GM23248 (cell line): ENCODE data around the gene USP9X. TPM values are rescaled to one million over a fixed set of nuclear protein-coding genes. Genes with fewer than 3 reads are reported as not detected.

ENCODE experiments used
- DNase-seq: peaks from one replicate; pipeline ENCODE4 v3.0.0-alpha.2; 2015
- H2AFZ ChIP-seq: fragments of 200-600 bp; sonication (generic); 2 replicates; pipeline ENCODE4 v1.6.1; 2016; ENCODE audit warnings: antibody characterized with exemption
- H3F3A ChIP-seq: fragments of 200-600 bp; sonication (generic); 2 replicates; pipeline ENCODE4 v1.6.1; 2016; ENCODE audit warnings: mild to moderate bottlenecking, antibody characterized with exemption, mixed run types; ENCODE audit not compliant: insufficient read depth
- H3K27ac ChIP-seq: fragments of 200-600 bp; sonication (generic); 2 replicates; pipeline ENCODE4 v1.5.1; 2016; ENCODE audit warnings: mild to moderate bottlenecking
- H3K27me3 ChIP-seq: fragments of 200-600 bp; sonication (generic); replicated peaks from 2 replicates; pipeline ENCODE4 v1.6.1; 2016; ENCODE audit warnings: mild to moderate bottlenecking; ENCODE audit not compliant: insufficient read depth
- H3K36me3 ChIP-seq: fragments of 200-600 bp; sonication (generic); 2 replicates; pipeline ENCODE4 v1.6.1; 2016; ENCODE audit warnings: low read depth, mild to moderate bottlenecking
- H3K4me1 ChIP-seq: fragments of 200-600 bp; sonication (generic); 2 replicates; pipeline ENCODE4 v1.6.1; 2016; ENCODE audit warnings: mild to moderate bottlenecking; ENCODE audit not compliant: insufficient read depth
- H3K4me2 ChIP-seq: fragments of 200-600 bp; sonication (generic); one replicate; pipeline ENCODE4 v1.6.1; 2016; ENCODE audit warnings: mild to moderate bottlenecking; ENCODE audit not compliant: unreplicated experiment
- H3K4me3 ChIP-seq: fragments of 200-600 bp; sonication (generic); 2 replicates; pipeline ENCODE4 v1.5.1; 2016; ENCODE audit warnings: mild to moderate bottlenecking
- H3K79me2 ChIP-seq: fragments of 200-600 bp; sonication (generic); 2 replicates; pipeline ENCODE4 v1.6.1; 2016; ENCODE audit warnings: mild to moderate bottlenecking; ENCODE audit not compliant: insufficient read depth
- H3K9ac ChIP-seq: fragments of 200-600 bp; sonication (generic); 2 replicates; pipeline ENCODE4 v1.6.1; 2016; ENCODE audit warnings: mild to moderate bottlenecking
- H3K9me2 ChIP-seq: fragments of 200-600 bp; sonication (generic); 2 replicates; pipeline ENCODE4 v1.6.1; 2016; ENCODE audit warnings: mixed run types, mild to moderate bottlenecking, moderate library complexity; ENCODE audit not compliant: insufficient read depth
- H3K9me3 ChIP-seq: fragments of 200-600 bp; sonication (generic); one replicate; pipeline ENCODE4 v1.6.1; 2017; ENCODE audit warnings: low read depth
- H4K20me1 ChIP-seq: fragments of 200-600 bp; sonication (generic); 2 replicates; pipeline ENCODE4 v1.6.0; 2016; ENCODE audit not compliant: insufficient read depth
- EZH2 ChIP-seq: fragments of 200-600 bp; sonication (generic); IDR thresholded peaks from 2 replicates; pipeline ENCODE4 v1.6.1; 2018; ENCODE audit warnings: antibody characterized with exemption, mild to moderate bottlenecking; ENCODE audit not compliant: insufficient read depth, poor library complexity, severe bottlenecking
- EZH2phosphoT487 ChIP-seq: fragments of 200-600 bp; sonication (generic); IDR thresholded peaks from 2 replicates; pipeline ENCODE4 v1.6.1; 2018; ENCODE audit warnings: antibody characterized with exemption, moderate library complexity, mild to moderate bottlenecking, low read depth; ENCODE audit not compliant: insufficient read depth
- WGBS, 2 experiments: methylation state at CpG; one replicate each; pipeline ENCODE4 v1.1.6; 2015 to 2017; ENCODE audit warnings: low lambda C conversion rate in 2 of 2, low coverage in 1 of 2; ENCODE audit errors: missing lambda C conversion rate in 2 of 2; 5-methylcytosine and 5-hydroxymethylcytosine counted together
- in situ Hi-C: fragments of 300-500 bp; cut with MboI; formaldehyde crosslinking; loops from 2 replicates; pipeline ENCODE4 v1.15.0; 2020
- polyA plus RNA-seq: library from polyadenylated mRNA; unstranded; fragments of >200 nt; fragmentation: Nextera tagmentation; extraction: Ambion mirVana; gene quantifications from 2 replicates; pipeline ENCODE4 v1.2.1, GENCODE V29; 2016
- total RNA-seq: library from RNA; depleted of rRNA; stranded (reverse); fragments of >200 nt; shearing (Covaris generic); gene quantifications from 2 replicates; pipeline ENCODE4 v1.2.3, GENCODE V29; 2014

USP9X gene
- total and polyA plus RNA-seq, 2 experiments from 2014 or later: 23.9 to 72.3 TPM

- TF ChIP-seq EZH2phosphoT487 (no peak), EZH2 (no peak)
- Histone ChIP-seq H3K27ac (no peak overlapping the region), H3K79me2 (no peaks in the 10 kb centered on the region), H3K4me1 (peaks cover 8% of the 10 kb centered on the region; the same call in 1 of the 2 replicates), H3K9ac (no peak overlapping the region), H3F3A (no peaks in the 10 kb centered on the region; the same call in 1 of the 2 replicates), H3K36me3 (no peaks in the 10 kb centered on the region), H2AFZ (no peak overlapping the region), H3K9me2 (no peaks in the 10 kb centered on the region), H3K9me3 (no peaks in the 10 kb centered on the region), H4K20me1 (no peaks in the 10 kb centered on the region), H3K4me3 (no peak overlapping the region), H3K4me2 (no peak overlapping the region), H3K27me3 (no peaks in the 10 kb centered on the region)
- no peak for DNase-seq
- WGBS, 2 experiments: 85 to 92% methylated on average over 6 to 11 of the region's 11 CpGs
- in situ Hi-C loops: no loop called here
Observed at GRCh38 chrX:41241962-41242361, 156.7 kb downstream of the USP9X start.

- DNase-seq: no peak
- no peak overlapping the region for H3K9ac ChIP-seq
- H3K79me2 ChIP-seq: no peaks in the 10 kb centered on the region
- no peak for TF ChIP-seq EZH2
- TF ChIP-seq EZH2phosphoT487: no peak
- H3K9me2 ChIP-seq: no peaks in the 10 kb centered on the region
- H3K36me3 ChIP-seq: no peaks in the 10 kb centered on the region
- no peak overlapping the region for H2AFZ ChIP-seq
- in situ Hi-C loops: no loop called here
- H3K27ac ChIP-seq: no peak overlapping the region
- no peak overlapping the region for H3K4me2 ChIP-seq
- no peaks in the 10 kb centered on the region for H3F3A ChIP-seq
- no peaks in the 10 kb centered on the region for H4K20me1 ChIP-seq
- no peaks in the 10 kb centered on the region for H3K9me3 ChIP-seq
- WGBS, 2 experiments: 40 to 58% methylated on average over 2 of the region's 2 CpGs
- H3K4me3 ChIP-seq: no peak overlapping the region
- no peaks in the 10 kb centered on the region for H3K27me3 ChIP-seq
- H3K4me1 ChIP-seq: no peaks in the 10 kb centered on the region
Observed at GRCh38 chrX:41245641-41246040, 160.4 kb downstream of the USP9X start.

DNA sequence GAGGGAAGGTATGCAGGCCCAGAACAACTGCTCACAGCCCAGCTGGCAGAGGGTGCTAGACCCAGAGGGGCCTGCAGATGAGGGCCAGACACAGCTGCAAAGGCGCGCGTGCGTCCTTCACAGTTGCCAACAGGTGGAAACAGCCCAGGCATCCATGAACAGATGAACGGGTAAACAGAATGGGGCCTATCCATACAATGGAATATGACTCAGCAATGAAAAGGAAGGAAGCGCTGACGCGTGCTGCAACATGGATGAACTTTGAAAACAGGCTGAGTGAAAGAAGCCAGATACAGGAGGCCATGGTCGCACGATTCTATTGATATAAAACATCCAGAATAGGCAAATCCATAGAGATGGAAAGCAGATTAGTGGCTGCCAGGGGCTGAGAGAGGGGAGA is 165.6 kb downstream of the USP9X start:
- 99% methylated on average over 10 of the region's 10 CpGs for WGBS, 2 experiments
- no peaks in the 10 kb centered on the region for H3K79me2 ChIP-seq
- no peaks in the 10 kb centered on the region for H3K4me1 ChIP-seq
- no peak overlapping the region for H3K27ac ChIP-seq
- no peaks in the 10 kb centered on the region for H3K9me2 ChIP-seq
- H3K27me3 ChIP-seq: no peaks in the 10 kb centered on the region
- no peaks in the 10 kb centered on the region for H3K9me3 ChIP-seq
- H3K9ac ChIP-seq: no peak overlapping the region
- no peak overlapping the region for H3K4me3 ChIP-seq
- H2AFZ ChIP-seq: no peak overlapping the region
- H4K20me1 ChIP-seq: no peaks in the 10 kb centered on the region
- DNase-seq: no peak
- in situ Hi-C loops: no loop called here
- no peaks in the 10 kb centered on the region for H3F3A ChIP-seq
- no peak overlapping the region for H3K4me2 ChIP-seq
- TF ChIP-seq EZH2phosphoT487: no peak
- no peak for TF ChIP-seq EZH2
- no peaks in the 10 kb centered on the region for H3K36me3 ChIP-seq

GRCh38 chrX:41257801-41258200 is 172.6 kb downstream of the USP9X start:
- H3K36me3 ChIP-seq: no peaks in the 10 kb centered on the region
- no peaks in the 10 kb centered on the region for H3K4me1 ChIP-seq
- WGBS, 2 experiments: 60 to 61% methylated on average over 7 of the region's 7 CpGs
- H2AFZ ChIP-seq: no peak overlapping the region
- H3K9me2 ChIP-seq: no peaks in the 10 kb centered on the region
- H3K4me2 ChIP-seq: no peak overlapping the region
- no peak for TF ChIP-seq EZH2
- no peak for TF ChIP-seq EZH2phosphoT487
- H4K20me1 ChIP-seq: no peaks in the 10 kb centered on the region
- DNase-seq: no peak
- no peaks in the 10 kb centered on the region for H3F3A ChIP-seq
- H3K27me3 ChIP-seq: no peaks in the 10 kb centered on the region
- H3K9ac ChIP-seq: no peak overlapping the region
- H3K27ac ChIP-seq: no peak overlapping the region
- in situ Hi-C loops: no loop called here
- H3K9me3 ChIP-seq: no peaks in the 10 kb centered on the region
- H3K79me2 ChIP-seq: no peaks in the 10 kb centered on the region
- H3K4me3 ChIP-seq: no peak overlapping the region

- H3K9ac ChIP-seq: no peak overlapping the region
- no peaks in the 10 kb centered on the region for H3K27me3 ChIP-seq
- H3K4me2 ChIP-seq: no peak overlapping the region
- no peaks in the 10 kb centered on the region for H3K4me1 ChIP-seq
- no peak overlapping the region for H2AFZ ChIP-seq
- no peak for TF ChIP-seq EZH2phosphoT487
- TF ChIP-seq EZH2: no peak
- no peaks in the 10 kb centered on the region for H4K20me1 ChIP-seq
- in situ Hi-C loops: no loop called here
- no peak overlapping the region for H3K4me3 ChIP-seq
- H3K9me3 ChIP-seq: no peaks in the 10 kb centered on the region
- H3K27ac ChIP-seq: no peak overlapping the region
- no peaks in the 10 kb centered on the region for H3K79me2 ChIP-seq
- DNase-seq: no peak
- no peaks in the 10 kb centered on the region for H3K9me2 ChIP-seq
- no peaks in the 10 kb centered on the region for H3F3A ChIP-seq
- no peaks in the 10 kb centered on the region for H3K36me3 ChIP-seq
- 90 to 99% methylated on average over 8 to 11 of the region's 11 CpGs for WGBS, 2 experiments
Observed at GRCh38 chrX:41258226-41258625, 173.0 kb downstream of the USP9X start.
